Transverse colon (tissue), 3 donors: ENCODE data around the gene ZNHIT6.

Experiments
- CTCF ChIP-seq, 5 experiments: fragments of 200-600 bp in 3 of 5; fragments of 450-650 bp in 2 of 5; sonication (generic) in 3 of 5; IDR thresholded peaks; 1 replicate in 2 of 5; 2 replicates in 3 of 5; pipeline ENCODE4 v1.5.1; 2016 to 2017; ENCODE audit warnings: antibody characterized with exemption in 5 of 5, inconsistent platforms in 3 of 5, mild to moderate bottlenecking in 2 of 5, moderate library complexity in 1 of 5
- EP300 ChIP-seq: sonication (generic); formaldehyde crosslinking; IDR thresholded peaks from one replicate; pipeline ENCODE4 v1.6.1; 2017; ENCODE audit warnings: antibody characterized with exemption, low read depth
- POLR2A ChIP-seq: fragments of 450-650 bp; IDR thresholded peaks from one replicate; pipeline ENCODE4 v1.6.1; 2016; ENCODE audit warnings: antibody characterized with exemption, mild to moderate bottlenecking, moderate library complexity

- TF ChIP-seq CTCF (IDR thresholded peaks at IDR 0.05) (no peak), EP300 (no peak), POLR2A (no peak)
Measured at GRCh38 chr1:85677656-85678055, 30.6 kb downstream of the ZNHIT6 start.
